ENCODE results near the gene SCRT2.

DNA sequence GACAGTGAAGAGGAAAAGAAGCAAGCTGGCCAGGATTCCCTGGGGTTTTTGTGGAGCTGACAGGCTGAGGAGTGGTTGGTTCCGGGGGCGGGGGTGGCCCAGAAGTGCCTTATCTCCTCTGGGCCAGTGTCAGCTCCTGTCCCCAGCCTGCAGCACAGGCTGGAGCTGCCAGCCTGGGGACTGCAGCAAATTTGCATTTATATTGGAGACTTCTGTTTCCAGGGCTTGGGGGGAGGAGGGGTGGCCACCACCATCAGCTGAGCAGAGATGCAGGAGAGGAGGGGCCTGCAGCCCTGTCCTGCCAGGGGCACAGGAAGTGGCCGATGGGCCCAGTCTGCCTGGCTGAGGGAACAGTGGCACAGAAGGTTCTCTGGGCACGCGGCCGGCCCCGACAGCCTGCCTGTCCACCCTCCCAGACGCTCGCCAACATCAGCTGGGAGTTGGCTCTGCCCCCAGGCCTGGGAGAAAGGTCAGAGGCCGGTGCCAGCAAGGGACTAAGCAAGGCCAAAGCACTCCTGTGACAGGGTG lies 24.3 kb upstream of the SCRT2 start:
- TF ChIP-seq, protein P1, sequence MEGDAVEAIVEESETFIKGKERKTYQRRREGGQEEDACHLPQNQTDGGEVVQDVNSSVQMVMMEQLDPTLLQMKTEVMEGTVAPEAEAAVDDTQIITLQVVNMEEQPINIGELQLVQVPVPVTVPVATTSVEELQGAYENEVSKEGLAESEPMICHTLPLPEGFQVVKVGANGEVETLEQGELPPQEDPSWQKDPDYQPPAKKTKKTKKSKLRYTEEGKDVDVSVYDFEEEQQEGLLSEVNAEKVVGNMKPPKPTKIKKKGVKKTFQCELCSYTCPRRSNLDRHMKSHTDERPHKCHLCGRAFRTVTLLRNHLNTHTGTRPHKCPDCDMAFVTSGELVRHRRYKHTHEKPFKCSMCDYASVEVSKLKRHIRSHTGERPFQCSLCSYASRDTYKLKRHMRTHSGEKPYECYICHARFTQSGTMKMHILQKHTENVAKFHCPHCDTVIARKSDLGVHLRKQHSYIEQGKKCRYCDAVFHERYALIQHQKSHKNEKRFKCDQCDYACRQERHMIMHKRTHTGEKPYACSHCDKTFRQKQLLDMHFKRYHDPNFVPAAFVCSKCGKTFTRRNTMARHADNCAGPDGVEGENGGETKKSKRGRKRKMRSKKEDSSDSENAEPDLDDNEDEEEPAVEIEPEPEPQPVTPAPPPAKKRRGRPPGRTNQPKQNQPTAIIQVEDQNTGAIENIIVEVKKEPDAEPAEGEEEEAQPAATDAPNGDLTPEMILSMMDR (IDR thresholded peaks at IDR 0.05) = no peak
- no peak for TF ChIP-seq POLR2AphosphoS5 (IDR thresholded peaks at IDR 0.05; ENCODE audit: low read depth, low read length)
- TF ChIP-seq, protein P2, sequence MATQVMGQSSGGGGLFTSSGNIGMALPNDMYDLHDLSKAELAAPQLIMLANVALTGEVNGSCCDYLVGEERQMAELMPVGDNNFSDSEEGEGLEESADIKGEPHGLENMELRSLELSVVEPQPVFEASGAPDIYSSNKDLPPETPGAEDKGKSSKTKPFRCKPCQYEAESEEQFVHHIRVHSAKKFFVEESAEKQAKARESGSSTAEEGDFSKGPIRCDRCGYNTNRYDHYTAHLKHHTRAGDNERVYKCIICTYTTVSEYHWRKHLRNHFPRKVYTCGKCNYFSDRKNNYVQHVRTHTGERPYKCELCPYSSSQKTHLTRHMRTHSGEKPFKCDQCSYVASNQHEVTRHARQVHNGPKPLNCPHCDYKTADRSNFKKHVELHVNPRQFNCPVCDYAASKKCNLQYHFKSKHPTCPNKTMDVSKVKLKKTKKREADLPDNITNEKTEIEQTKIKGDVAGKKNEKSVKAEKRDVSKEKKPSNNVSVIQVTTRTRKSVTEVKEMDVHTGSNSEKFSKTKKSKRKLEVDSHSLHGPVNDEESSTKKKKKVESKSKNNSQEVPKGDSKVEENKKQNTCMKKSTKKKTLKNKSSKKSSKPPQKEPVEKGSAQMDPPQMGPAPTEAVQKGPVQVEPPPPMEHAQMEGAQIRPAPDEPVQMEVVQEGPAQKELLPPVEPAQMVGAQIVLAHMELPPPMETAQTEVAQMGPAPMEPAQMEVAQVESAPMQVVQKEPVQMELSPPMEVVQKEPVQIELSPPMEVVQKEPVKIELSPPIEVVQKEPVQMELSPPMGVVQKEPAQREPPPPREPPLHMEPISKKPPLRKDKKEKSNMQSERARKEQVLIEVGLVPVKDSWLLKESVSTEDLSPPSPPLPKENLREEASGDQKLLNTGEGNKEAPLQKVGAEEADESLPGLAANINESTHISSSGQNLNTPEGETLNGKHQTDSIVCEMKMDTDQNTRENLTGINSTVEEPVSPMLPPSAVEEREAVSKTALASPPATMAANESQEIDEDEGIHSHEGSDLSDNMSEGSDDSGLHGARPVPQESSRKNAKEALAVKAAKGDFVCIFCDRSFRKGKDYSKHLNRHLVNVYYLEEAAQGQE (IDR thresholded peaks at IDR 0.05; ENCODE audit: insufficient read depth in 1 of 2, low read depth in 2 of 2, low read length in 1 of 2) = no peak

All from Panc1 (cell line).